GM23248 (cell line): ENCODE measurements around the gene BCL11B. TPM values are rescaled to one million over a fixed set of nuclear protein-coding genes. Genes with fewer than 3 reads are reported as not detected.

Experiments
- DNase-seq: peaks from one replicate; pipeline ENCODE4 v3.0.0-alpha.2; 2015
- H2AFZ ChIP-seq: fragments of 200-600 bp; sonication (generic); 2 replicates; pipeline ENCODE4 v1.6.1; 2016; ENCODE audit warnings: antibody characterized with exemption
- H3F3A ChIP-seq: fragments of 200-600 bp; sonication (generic); 2 replicates; pipeline ENCODE4 v1.6.1; 2016; ENCODE audit warnings: mild to moderate bottlenecking, antibody characterized with exemption, mixed run types; ENCODE audit not compliant: insufficient read depth
- H3K27ac ChIP-seq: fragments of 200-600 bp; sonication (generic); 2 replicates; pipeline ENCODE4 v1.5.1; 2016; ENCODE audit warnings: mild to moderate bottlenecking
- H3K27me3 ChIP-seq: fragments of 200-600 bp; sonication (generic); replicated peaks from 2 replicates; pipeline ENCODE4 v1.6.1; 2016; ENCODE audit warnings: mild to moderate bottlenecking; ENCODE audit not compliant: insufficient read depth
- H3K36me3 ChIP-seq: fragments of 200-600 bp; sonication (generic); 2 replicates; pipeline ENCODE4 v1.6.1; 2016; ENCODE audit warnings: low read depth, mild to moderate bottlenecking
- H3K4me1 ChIP-seq: fragments of 200-600 bp; sonication (generic); 2 replicates; pipeline ENCODE4 v1.6.1; 2016; ENCODE audit warnings: mild to moderate bottlenecking; ENCODE audit not compliant: insufficient read depth
- H3K4me2 ChIP-seq: fragments of 200-600 bp; sonication (generic); one replicate; pipeline ENCODE4 v1.6.1; 2016; ENCODE audit warnings: mild to moderate bottlenecking; ENCODE audit not compliant: unreplicated experiment
- H3K4me3 ChIP-seq: fragments of 200-600 bp; sonication (generic); 2 replicates; pipeline ENCODE4 v1.5.1; 2016; ENCODE audit warnings: mild to moderate bottlenecking
- H3K79me2 ChIP-seq: fragments of 200-600 bp; sonication (generic); 2 replicates; pipeline ENCODE4 v1.6.1; 2016; ENCODE audit warnings: mild to moderate bottlenecking; ENCODE audit not compliant: insufficient read depth
- H3K9ac ChIP-seq: fragments of 200-600 bp; sonication (generic); 2 replicates; pipeline ENCODE4 v1.6.1; 2016; ENCODE audit warnings: mild to moderate bottlenecking
- H3K9me2 ChIP-seq: fragments of 200-600 bp; sonication (generic); 2 replicates; pipeline ENCODE4 v1.6.1; 2016; ENCODE audit warnings: mixed run types, mild to moderate bottlenecking, moderate library complexity; ENCODE audit not compliant: insufficient read depth
- H3K9me3 ChIP-seq: fragments of 200-600 bp; sonication (generic); one replicate; pipeline ENCODE4 v1.6.1; 2017; ENCODE audit warnings: low read depth
- H4K20me1 ChIP-seq: fragments of 200-600 bp; sonication (generic); 2 replicates; pipeline ENCODE4 v1.6.0; 2016; ENCODE audit not compliant: insufficient read depth
- EZH2 ChIP-seq: fragments of 200-600 bp; sonication (generic); IDR thresholded peaks from 2 replicates; pipeline ENCODE4 v1.6.1; 2018; ENCODE audit warnings: antibody characterized with exemption, mild to moderate bottlenecking; ENCODE audit not compliant: insufficient read depth, poor library complexity, severe bottlenecking
- EZH2phosphoT487 ChIP-seq: fragments of 200-600 bp; sonication (generic); IDR thresholded peaks from 2 replicates; pipeline ENCODE4 v1.6.1; 2018; ENCODE audit warnings: antibody characterized with exemption, moderate library complexity, mild to moderate bottlenecking, low read depth; ENCODE audit not compliant: insufficient read depth
- WGBS, 2 experiments: methylation state at CpG; one replicate each; pipeline ENCODE4 v1.1.6; 2015 to 2017; ENCODE audit warnings: low lambda C conversion rate in 2 of 2, low coverage in 1 of 2; ENCODE audit errors: missing lambda C conversion rate in 2 of 2; 5-methylcytosine and 5-hydroxymethylcytosine counted together
- in situ Hi-C: fragments of 300-500 bp; cut with MboI; formaldehyde crosslinking; loops from 2 replicates; pipeline ENCODE4 v1.15.0; 2020
- polyA plus RNA-seq: library from polyadenylated mRNA; unstranded; fragments of >200 nt; fragmentation: Nextera tagmentation; extraction: Ambion mirVana; gene quantifications from 2 replicates; pipeline ENCODE4 v1.2.1, GENCODE V29; 2016
- total RNA-seq: library from RNA; depleted of rRNA; stranded (reverse); fragments of >200 nt; shearing (Covaris generic); gene quantifications from 2 replicates; pipeline ENCODE4 v1.2.3, GENCODE V29; 2014

Gene BCL11B
- total and polyA plus RNA-seq, 2 experiments from 2014 or later = not detected

DNA sequence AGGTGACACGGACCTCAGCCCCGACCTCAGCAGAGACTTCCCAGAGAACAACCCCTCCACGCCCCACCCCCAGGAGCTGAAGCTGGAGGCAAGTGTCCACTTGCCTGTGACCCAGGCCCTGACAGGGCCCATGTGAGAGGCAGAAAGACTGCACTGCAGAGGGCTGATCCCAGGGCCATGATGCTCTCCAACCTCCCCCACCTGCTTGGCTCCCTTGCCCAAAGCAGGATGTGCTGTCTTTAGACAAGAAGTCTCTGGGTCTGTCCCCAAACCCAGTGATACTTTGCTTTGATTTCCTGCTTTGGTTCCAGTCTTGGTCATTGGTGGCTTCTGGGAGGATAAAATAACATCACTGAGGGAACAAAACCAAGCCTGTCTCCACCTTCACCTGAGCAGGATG, 59.4 kb downstream of the BCL11B start:
- no peaks in the 10 kb centered on the region for H3K36me3 ChIP-seq
- peaks cover 7% of the 10 kb centered on the region for H3K27me3 ChIP-seq

DNA sequence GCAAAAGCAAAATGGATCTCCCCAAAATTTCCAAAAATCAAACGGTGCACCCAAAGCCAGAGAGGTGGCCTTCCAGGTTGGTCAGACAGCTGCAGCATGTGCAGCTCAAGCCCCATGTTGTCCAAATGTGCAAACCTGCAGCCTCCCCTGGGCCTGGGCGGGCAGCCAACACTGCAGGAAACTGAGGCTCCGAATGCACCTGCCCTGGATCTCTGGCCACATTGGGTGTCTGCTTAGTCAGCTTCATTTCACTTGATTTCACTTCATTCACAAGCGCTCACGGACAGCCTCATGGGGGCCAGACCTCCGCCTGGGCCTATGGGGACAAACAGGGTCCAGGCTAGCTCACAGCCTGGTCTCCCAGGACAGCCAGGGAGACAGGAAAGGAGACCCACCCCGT, 59.8 kb downstream of the BCL11B start:
- Histone ChIP-seq H3K27me3 (peaks cover 7% of the 10 kb centered on the region), H3K36me3 (no peaks in the 10 kb centered on the region), H3K27ac (no peak overlapping the region), H3K4me1 (no peaks in the 10 kb centered on the region), H3F3A (no peaks in the 10 kb centered on the region), H3K79me2 (no peaks in the 10 kb centered on the region), H3K9ac (no peak overlapping the region), H3K4me2 (no peak overlapping the region), H2AFZ (no peak overlapping the region), H4K20me1 (no peaks in the 10 kb centered on the region), H3K9me3 (no peaks in the 10 kb centered on the region), H3K9me2 (no peaks in the 10 kb centered on the region), H3K4me3 (no peak overlapping the region)
- 63 to 67% methylated on average over 7 of the region's 7 CpGs for WGBS, 2 experiments
- TF ChIP-seq EZH2phosphoT487 (no peak), EZH2 (no peak)
- DNase-seq = no peak
- in situ Hi-C loops = no loop called here

More for the DNA sequence above, 59.4 kb downstream of the BCL11B start:
- Histone ChIP-seq H3K4me2 (no peak overlapping the region), H3K9ac (no peak overlapping the region), H3K27ac (no peak overlapping the region), H3K4me3 (no peak overlapping the region), H3F3A (no peaks in the 10 kb centered on the region), H2AFZ (no peak overlapping the region), H3K9me3 (no peaks in the 10 kb centered on the region), H3K4me1 (no peaks in the 10 kb centered on the region), H4K20me1 (no peaks in the 10 kb centered on the region), H3K79me2 (no peaks in the 10 kb centered on the region), H3K9me2 (no peaks in the 10 kb centered on the region)
- in situ Hi-C loops = no loop called here
- TF ChIP-seq EZH2phosphoT487 (no peak), EZH2 (no peak)
- no peak for DNase-seq
- WGBS, 2 experiments = 80 to 86% methylated on average over 1 to 3 of the region's 3 CpGs

DNA sequence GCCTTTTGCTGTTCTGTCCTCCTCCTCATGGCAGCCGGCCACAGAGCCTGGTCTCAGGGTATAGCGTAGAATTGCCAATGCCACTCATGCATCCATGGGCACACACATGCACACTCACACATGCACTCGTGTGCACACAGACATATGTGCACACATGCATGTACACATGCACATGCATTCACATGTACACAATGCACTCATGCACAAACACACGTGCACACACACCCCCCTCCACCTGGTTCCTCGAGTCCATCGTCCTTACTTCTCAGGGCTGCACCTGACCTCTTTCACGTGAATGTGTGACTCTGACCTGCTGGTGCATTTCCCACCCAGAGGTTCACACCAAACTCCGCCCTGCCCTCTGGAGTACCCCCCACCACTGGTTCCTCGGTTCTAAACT, 60.6 kb downstream of the BCL11B start:
- 74% methylated on average over 9 of the region's 9 CpGs for WGBS, 2 experiments

DNA sequence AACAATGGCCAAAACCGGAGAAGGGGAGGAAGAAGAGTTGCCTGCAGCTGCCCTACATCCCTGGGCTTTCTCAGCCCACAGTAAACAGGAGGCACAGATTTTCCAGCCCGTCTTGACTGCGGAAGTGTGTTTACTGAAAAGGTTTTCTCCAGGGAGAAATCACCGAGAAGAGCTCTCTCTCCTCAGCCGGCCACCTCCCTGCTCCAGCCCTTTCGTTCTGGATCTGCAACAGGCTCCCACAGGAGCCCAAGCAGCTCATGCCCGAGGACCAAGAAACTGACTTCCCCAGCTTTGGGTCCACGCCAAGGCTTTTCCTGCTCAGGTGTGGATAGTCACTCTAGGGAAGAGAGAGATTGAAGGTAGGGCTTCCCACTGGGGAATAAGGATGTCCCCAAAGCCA, 61.7 kb downstream of the BCL11B start:
- H3K79me2 ChIP-seq = no peaks in the 10 kb centered on the region

More for the DNA sequence above, 60.6 kb downstream of the BCL11B start:
- Histone ChIP-seq H3K9ac (no peak overlapping the region), H2AFZ (no peak overlapping the region), H3K4me1 (no peaks in the 10 kb centered on the region), H3K79me2 (no peaks in the 10 kb centered on the region), H3F3A (no peaks in the 10 kb centered on the region), H3K4me3 (no peak overlapping the region), H4K20me1 (no peaks in the 10 kb centered on the region), H3K36me3 (no peaks in the 10 kb centered on the region), H3K27me3 (peaks cover 7% of the 10 kb centered on the region), H3K9me3 (no peaks in the 10 kb centered on the region), H3K9me2 (no peaks in the 10 kb centered on the region), H3K27ac (no peak overlapping the region), H3K4me2 (no peak overlapping the region)
- TF ChIP-seq EZH2phosphoT487 (no peak), EZH2 (no peak)
- DNase-seq = no peak
- in situ Hi-C loops = no loop called here

DNA sequence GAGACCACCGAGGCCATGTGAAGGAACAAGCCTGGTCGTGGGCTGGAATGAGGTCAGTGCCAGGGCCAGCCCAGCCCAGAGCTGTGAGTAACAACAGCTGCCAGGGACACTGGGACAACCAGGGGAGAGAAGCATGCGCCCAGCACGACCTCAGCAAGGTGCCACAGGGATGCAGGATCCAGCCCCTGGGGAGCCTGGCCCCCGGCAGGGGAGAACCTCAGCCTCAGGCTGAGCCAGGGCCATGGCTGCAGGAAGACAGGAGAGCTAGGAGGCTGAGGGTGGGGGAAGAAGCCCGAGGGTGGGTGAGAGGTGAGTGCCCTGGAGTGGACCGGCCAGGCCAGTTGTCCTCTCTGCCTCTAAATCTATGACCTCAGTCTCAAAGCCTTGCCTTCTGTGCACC, 62.6 kb downstream of the BCL11B start:
- in situ Hi-C loops = no loop called here
- TF ChIP-seq EZH2 = no peak
- TF ChIP-seq EZH2phosphoT487 = no peak

More for the DNA sequence above, 61.7 kb downstream of the BCL11B start:
- Histone ChIP-seq H3K4me3 (no peak overlapping the region), H2AFZ (no peak overlapping the region), H3K9me3 (no peaks in the 10 kb centered on the region), H3F3A (no peaks in the 10 kb centered on the region), H3K36me3 (no peaks in the 10 kb centered on the region), H3K4me1 (no peaks in the 10 kb centered on the region), H3K27me3 (peaks cover 3% of the 10 kb centered on the region; the same call in 1 of the 2 replicates), H4K20me1 (no peaks in the 10 kb centered on the region), H3K27ac (no peak overlapping the region), H3K4me2 (no peak overlapping the region), H3K9me2 (no peaks in the 10 kb centered on the region), H3K9ac (no peak overlapping the region)
- TF ChIP-seq EZH2 = no peak
- no peak for TF ChIP-seq EZH2phosphoT487
- WGBS, 2 experiments = 67 to 68% methylated on average over 8 of the region's 8 CpGs
- DNase-seq = no peak
- in situ Hi-C loops = no loop called here

More for the DNA sequence above, 62.6 kb downstream of the BCL11B start:
- H3K9me2 ChIP-seq = no peaks in the 10 kb centered on the region
- no peak for DNase-seq
- H3K9ac ChIP-seq = no peak overlapping the region
- no peaks in the 10 kb centered on the region for H3K9me3 ChIP-seq
- H3K27me3 ChIP-seq = no peaks in the 10 kb centered on the region
- WGBS, 2 experiments = 49 to 51% methylated on average over 5 to 7 of the region's 7 CpGs
- H3F3A ChIP-seq = no peaks in the 10 kb centered on the region
- no peak overlapping the region for H2AFZ ChIP-seq
- H3K79me2 ChIP-seq = no peaks in the 10 kb centered on the region
- no peaks in the 10 kb centered on the region for H3K4me1 ChIP-seq
- no peak overlapping the region for H3K4me2 ChIP-seq
- no peak overlapping the region for H3K27ac ChIP-seq
- no peak overlapping the region for H3K4me3 ChIP-seq
- no peaks in the 10 kb centered on the region for H3K36me3 ChIP-seq
- no peaks in the 10 kb centered on the region for H4K20me1 ChIP-seq
